CD4-positive, alpha-beta memory T cell (primary cell): ENCODE data around the gene METTL25. TPM values are rescaled to one million over a fixed set of nuclear protein-coding genes. Genes with fewer than 3 reads are reported as not detected.

Experiments used
- CTCF ChIA-PET: fragments of 350-600 bp; sonication (Branson Sonifier 250); formaldehyde crosslinking; loops from one replicate; lab custom pipeline; 2021; ENCODE audit warnings: inconsistent platforms; ENCODE audit not compliant: partially characterized antibody; lab: Charles Lee
- POLR2A ChIA-PET: fragments of 350-600 bp; sonication (Branson Sonifier 250); formaldehyde crosslinking; loops from one replicate; lab custom pipeline; 2021; ENCODE audit not compliant: partially characterized antibody; lab: Charles Lee
- DNase-seq, 5 donors: peaks; one replicate each; pipeline versions ENCODE4 v3.0.0 to v3.0.0-alpha.2; 2020 to 2022; ENCODE audit warnings: mixed read lengths in 1 of 5
- H3K27ac ChIP-seq: one replicate; pipeline ENCODE4 v1.7.0; 2013; ENCODE audit warnings: low read depth, low read length
- H3K27me3 ChIP-seq: 2 replicates; pipeline ENCODE4 v1.7.0; 2013; ENCODE audit warnings: mild to moderate bottlenecking, low read length, moderate library complexity; ENCODE audit not compliant: insufficient read depth
- H3K36me3 ChIP-seq: 2 replicates; pipeline ENCODE4 v1.7.0; 2013; ENCODE audit warnings: mild to moderate bottlenecking, low read length, moderate library complexity; ENCODE audit not compliant: insufficient read depth
- H3K4me1 ChIP-seq: 2 replicates; pipeline ENCODE4 v1.7.0; 2013; ENCODE audit warnings: mild to moderate bottlenecking, low read length, moderate library complexity; ENCODE audit not compliant: insufficient read depth
- H3K4me3 ChIP-seq, 2 donors: one replicate each; pipeline ENCODE4 v1.7.0; 2013; ENCODE audit warnings: low read length in 2 of 2, mild to moderate bottlenecking in 1 of 2
- H3K9me3 ChIP-seq, 2 donors: one replicate each; pipeline ENCODE4 v1.7.0; 2013; ENCODE audit warnings: low read length in 2 of 2, control low read depth in 1 of 2; ENCODE audit not compliant: control insufficient read depth in 1 of 2
- H3K27ac Mint-ChIP-seq, 7 donors: one replicate each; pipeline ENCODE4 v1.8.0; 2020 to 2021; ENCODE audit warnings: mixed read lengths in 7 of 7, mild to moderate bottlenecking in 6 of 7, inconsistent platforms in 3 of 7, moderate library complexity in 3 of 7
- H3K27me3 Mint-ChIP-seq, 2 donors: one replicate each; pipeline ENCODE4 v1.8.0; 2020 to 2021; ENCODE audit warnings: mixed read lengths in 2 of 2
- H3K36me3 Mint-ChIP-seq, 2 donors: one replicate each; pipeline ENCODE4 v1.8.0; 2020 to 2021; ENCODE audit warnings: mixed read lengths in 2 of 2, inconsistent platforms in 1 of 2, mild to moderate bottlenecking in 1 of 2
- H3K4me1 Mint-ChIP-seq, 4 donors: one replicate each; pipeline ENCODE4 v1.8.0; 2020 to 2021; ENCODE audit warnings: mixed read lengths in 4 of 4, mild to moderate bottlenecking in 1 of 4
- H3K4me3 Mint-ChIP-seq, 8 donors: one replicate each; pipeline ENCODE4 v1.8.0; 2020 to 2021; ENCODE audit warnings: mixed read lengths in 8 of 8, mild to moderate bottlenecking in 7 of 8, moderate library complexity in 6 of 8, inconsistent platforms in 3 of 8
- H3K9me3 Mint-ChIP-seq, 8 donors: one replicate each; pipeline ENCODE4 v1.8.0; 2020 to 2021; ENCODE audit warnings: mixed read lengths in 8 of 8, mild to moderate bottlenecking in 5 of 8, inconsistent platforms in 3 of 8, moderate library complexity in 1 of 8
- intact Hi-C: fragments of 100-400 bp; cut with micrococcal nuclease; formaldehyde crosslinking; loops from one replicate; pipeline ENCODE4 v1.15.1; 2023
- polyA plus RNA-seq, 2 donors: library from polyadenylated mRNA; unstranded; fragments of 300-500 nt; fragmentation: Illumina TruSeq; gene quantifications; one replicate each; pipeline ENCODE4 v1.2.3, GENCODE V29; 2021
- total RNA-seq, 2 experiments: library from RNA; stranded (reverse); gene quantifications; one replicate each; pipeline ENCODE4 v1.2.3, GENCODE V29; 2021

METTL25 gene
- total and polyA plus RNA-seq, 4 experiments from 2014 or later, result 9.9 to 26.3 (median 18.1) TPM

DNA sequence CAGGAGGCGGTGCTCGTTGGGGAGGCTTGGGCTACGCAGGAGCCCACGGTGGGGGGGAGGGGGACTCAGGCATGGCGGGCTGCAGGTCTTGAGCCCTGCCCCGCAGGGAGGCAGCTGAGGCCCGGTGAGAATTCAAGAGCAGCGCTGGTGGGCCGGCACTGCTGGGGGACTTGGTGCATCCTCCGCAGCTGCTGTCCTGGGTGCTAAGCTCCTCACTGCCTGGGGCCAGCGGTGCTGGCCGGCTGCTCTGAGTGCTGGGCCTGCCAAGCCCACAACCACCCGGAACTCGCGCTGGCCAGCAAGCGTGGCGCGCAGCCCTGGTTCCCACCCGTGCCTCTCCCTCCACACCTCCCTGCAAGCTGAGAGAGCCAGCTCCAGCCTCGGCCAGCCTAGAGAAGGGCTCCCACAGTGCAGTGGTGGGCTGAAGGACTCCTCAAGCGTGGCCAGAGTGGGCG is 3.2 kb downstream of the METTL25 start:
- H3K36me3 ChIP-seq, result no peaks in the 10 kb centered on the region
- POLR2A ChIA-PET, result no interaction called here
- no peak overlapping the region for H3K4me3 ChIP-seq
- H3K9me3 ChIP-seq, result no peaks in the 10 kb centered on the region
- Mint-ChIP-seq H3K36me3 (peaks cover 19% of the 10 kb centered on the region in 2 donors), H3K9me3 (peaks cover 0 to 4% (median 0%) of the 10 kb centered on the region in 8 donors), H3K27me3 (peaks cover 2% of the 10 kb centered on the region in 2 donors), H3K4me3 (no peak overlapping the region), H3K27ac (peak overlapping the region in 1 of 7 donors; percentile 10), H3K4me1 (peaks cover 27 to 65% (median 43%) of the 10 kb centered on the region in 4 donors)
- H3K4me1 ChIP-seq, result peaks cover 26% of the 10 kb centered on the region
- CTCF ChIA-PET, result no interaction called here
- intact Hi-C loops, result no loop called here
- H3K27ac ChIP-seq, result no peak overlapping the region
- H3K27me3 ChIP-seq, result no peaks in the 10 kb centered on the region
- DNase-seq, result no peak

DNA sequence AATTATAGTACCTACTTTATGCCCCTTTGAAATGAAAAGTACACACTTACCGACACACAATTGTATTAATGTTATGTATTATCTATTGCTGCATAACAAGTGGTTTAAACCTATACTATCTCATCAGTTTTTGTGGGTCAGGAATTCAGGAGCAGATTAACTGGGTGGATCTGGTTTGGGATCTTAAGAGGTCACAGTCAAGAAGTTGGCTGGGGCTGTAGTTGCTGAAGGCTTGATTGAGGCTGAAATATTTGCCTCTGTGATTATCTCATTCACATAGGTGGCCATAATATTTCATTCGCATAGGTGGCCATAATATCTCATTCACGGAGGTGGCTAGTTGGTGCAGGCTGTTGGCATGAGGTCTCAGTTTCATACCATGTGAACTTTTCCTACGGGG is 5.7 kb downstream of the METTL25 start:
- no peaks in the 10 kb centered on the region for H3K36me3 ChIP-seq
- no peak overlapping the region for H3K27ac Mint-ChIP-seq
- peaks cover 10 to 16% of the 10 kb centered on the region in 2 donors for H3K36me3 Mint-ChIP-seq
- CTCF ChIA-PET, result no interaction called here
- H3K9me3 Mint-ChIP-seq, result no peaks in the 10 kb centered on the region
- H3K27ac ChIP-seq, result no peak overlapping the region
- no peaks in the 10 kb centered on the region for H3K27me3 Mint-ChIP-seq
- H3K4me1 ChIP-seq, result peaks cover 11% of the 10 kb centered on the region
- H3K4me3 ChIP-seq, result no peak overlapping the region
- H3K27me3 ChIP-seq, result no peaks in the 10 kb centered on the region
- POLR2A ChIA-PET, result no interaction called here
- H3K9me3 ChIP-seq, result no peaks in the 10 kb centered on the region
- H3K4me1 Mint-ChIP-seq, result peaks cover 16 to 45% (median 27%) of the 10 kb centered on the region in 4 donors
- no peak overlapping the region for H3K4me3 Mint-ChIP-seq
- no peak for DNase-seq
- intact Hi-C loops, result no loop called here

DNA sequence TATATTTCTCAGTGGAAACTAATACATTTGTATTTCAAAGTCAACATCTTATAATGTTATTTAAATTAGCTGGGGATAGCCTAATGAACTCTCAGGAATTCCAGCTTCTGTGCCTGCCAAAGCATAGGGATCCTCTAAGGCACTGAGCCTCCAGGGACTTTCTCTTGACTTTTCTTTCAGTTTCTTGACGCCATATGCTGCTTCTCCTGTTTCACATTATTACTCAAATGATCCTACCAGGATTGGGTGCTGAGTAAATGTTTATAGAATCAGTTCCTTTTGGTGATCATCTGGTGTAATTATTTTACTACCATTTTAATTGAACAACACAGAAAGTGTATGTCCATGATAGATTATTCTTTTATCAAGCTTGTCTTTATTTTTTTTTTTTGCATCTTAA is 7.9 kb downstream of the METTL25 start:
- POLR2A ChIA-PET, result no interaction called here

DNA sequence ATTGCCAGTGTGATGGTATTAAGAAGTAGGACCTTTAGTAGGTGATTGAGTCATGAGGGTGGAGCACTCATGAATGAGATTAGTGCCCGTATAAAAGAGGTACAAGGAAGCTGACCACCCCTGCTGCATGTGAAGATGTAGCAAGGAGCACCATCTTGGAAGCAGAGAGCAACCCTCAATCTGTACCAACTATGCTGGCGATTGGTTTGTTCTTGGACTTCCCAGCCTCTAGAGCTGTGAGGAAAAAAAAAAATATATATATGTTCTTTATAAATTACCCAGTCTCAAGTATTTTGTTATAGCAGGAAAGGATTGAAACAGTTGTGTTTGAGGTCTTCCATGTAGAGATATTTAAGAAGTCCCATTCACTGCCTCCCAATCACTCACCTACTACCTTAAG is 16.9 kb downstream of the METTL25 start:
- intact Hi-C loops, result no loop called here
- DNase-seq, result no peak
- Histone ChIP-seq H3K27me3 (no peaks in the 10 kb centered on the region), H3K9me3 (no peaks in the 10 kb centered on the region), H3K36me3 (no peaks in the 10 kb centered on the region), H3K4me3 (no peak overlapping the region), H3K4me1 (no peaks in the 10 kb centered on the region), H3K27ac (no peak overlapping the region)
- Mint-ChIP-seq H3K27ac (no peak overlapping the region), H3K36me3 (peaks cover 37 to 64% of the 10 kb centered on the region in 2 donors), H3K9me3 (peaks cover 0 to 12% (median 6%) of the 10 kb centered on the region in 8 donors), H3K4me1 (peaks cover 0 to 5% (median 0%) of the 10 kb centered on the region in 4 donors), H3K4me3 (no peak overlapping the region), H3K27me3 (no peaks in the 10 kb centered on the region)
- ChIA-PET CTCF (no interaction called here), POLR2A (no interaction called here)

More for the DNA sequence above, 7.9 kb downstream of the METTL25 start:
- H3K4me3 ChIP-seq, result no peak overlapping the region
- Mint-ChIP-seq H3K27ac (no peak overlapping the region), H3K4me1 (peaks cover 7 to 23% (median 13%) of the 10 kb centered on the region in 4 donors), H3K9me3 (peaks cover 0 to 1% (median 0%) of the 10 kb centered on the region in 8 donors), H3K36me3 (peaks cover 18 to 23% of the 10 kb centered on the region in 2 donors), H3K27me3 (no peaks in the 10 kb centered on the region), H3K4me3 (no peak overlapping the region)
- no peaks in the 10 kb centered on the region for H3K4me1 ChIP-seq
- no peak for DNase-seq
- no peaks in the 10 kb centered on the region for H3K27me3 ChIP-seq
- H3K36me3 ChIP-seq, result no peaks in the 10 kb centered on the region
- no peaks in the 10 kb centered on the region for H3K9me3 ChIP-seq
- intact Hi-C loops, result no loop called here
- CTCF ChIA-PET, result interaction anchor here (1.1 kb wide), 1 partner anchor 10 kb away, joined by 3 read pairs; no protein-coding TSS in a partner anchor
- H3K27ac ChIP-seq, result no peak overlapping the region

DNA sequence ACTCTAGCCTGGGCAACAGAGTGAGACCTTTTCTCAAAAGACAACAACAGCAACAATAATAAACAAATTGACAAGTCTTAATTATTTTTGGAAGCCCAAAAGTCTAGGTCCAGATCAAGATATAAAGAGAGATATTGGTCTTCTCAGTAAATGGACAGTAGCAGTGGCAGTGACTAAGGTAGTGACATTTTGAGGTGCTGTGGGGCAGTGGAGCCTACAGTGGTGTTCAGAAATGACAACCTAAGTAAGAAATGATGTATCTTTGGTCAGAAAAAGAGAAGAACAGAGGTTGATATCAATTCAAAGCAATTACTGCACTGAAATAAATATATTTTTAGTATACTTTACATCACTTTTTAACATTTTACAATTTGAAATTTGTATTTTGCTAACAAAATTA is 20.7 kb downstream of the METTL25 start:
- Mint-ChIP-seq H3K27me3 (no peaks in the 10 kb centered on the region), H3K36me3 (peaks cover 13 to 33% of the 10 kb centered on the region in 2 donors), H3K4me3 (no peak overlapping the region), H3K4me1 (peaks cover 0 to 6% (median 1%) of the 10 kb centered on the region in 4 donors), H3K9me3 (peaks cover 0 to 10% (median 1%) of the 10 kb centered on the region in 8 donors), H3K27ac (no peak overlapping the region)
- no peaks in the 10 kb centered on the region for H3K36me3 ChIP-seq
- no peak overlapping the region for H3K27ac ChIP-seq
- no peaks in the 10 kb centered on the region for H3K27me3 ChIP-seq
- ChIA-PET POLR2A (interaction anchor here (1.1 kb wide), 1 partner anchor 20 kb away, joined by 3 read pairs; the partner anchor contains the start of genes CCDC59 and METTL25), CTCF (no interaction called here)
- intact Hi-C loops, result no loop called here
- no peak for DNase-seq
- H3K9me3 ChIP-seq, result no peaks in the 10 kb centered on the region
- no peaks in the 10 kb centered on the region for H3K4me1 ChIP-seq
- H3K4me3 ChIP-seq, result no peak overlapping the region

DNA sequence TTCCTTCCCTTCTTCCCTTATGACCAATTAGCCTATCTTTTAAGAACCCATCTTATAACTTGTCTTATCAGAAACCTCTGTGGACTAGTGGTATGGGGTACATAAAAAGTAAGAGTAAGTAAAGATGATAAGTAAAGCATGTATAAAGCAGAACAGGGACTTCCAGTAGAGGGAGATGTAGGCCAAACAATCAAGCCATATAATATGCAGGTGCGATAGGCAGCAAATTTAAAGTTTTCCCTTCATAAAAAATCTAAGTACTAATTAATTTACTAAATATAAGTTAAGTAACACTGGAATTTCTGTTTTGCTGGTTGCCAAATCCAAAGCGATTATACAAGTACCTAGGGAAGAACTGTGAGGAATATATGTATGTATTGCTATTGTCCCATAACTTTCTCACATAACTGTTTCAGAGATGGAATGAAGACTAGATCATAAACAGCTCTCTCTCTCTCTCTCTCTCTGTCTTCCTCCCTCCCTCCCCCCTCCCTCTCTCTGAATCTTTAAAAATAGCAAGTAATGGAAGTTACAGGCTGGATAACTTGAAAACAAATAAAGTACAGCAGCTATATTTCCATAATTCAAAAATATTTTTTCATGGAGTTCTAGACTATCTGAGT is 25.7 kb downstream of the METTL25 start:
- CTCF ChIA-PET, result interaction anchor here (1.6 kb wide), 1 partner anchor 26 kb away, joined by 5 read pairs; the partner anchor contains the start of genes CCDC59 and METTL25
- H3K27me3 ChIP-seq, result no peaks in the 10 kb centered on the region
- Mint-ChIP-seq H3K4me1 (peaks cover 0 to 10% (median 2%) of the 10 kb centered on the region in 4 donors), H3K27ac (peak overlapping the region in 1 of 7 donors; percentile 19), H3K4me3 (no peak overlapping the region), H3K9me3 (peaks cover 0 to 3% (median 0%) of the 10 kb centered on the region in 8 donors), H3K27me3 (no peaks in the 10 kb centered on the region), H3K36me3 (peaks cover 8 to 19% of the 10 kb centered on the region in 2 donors)
- intact Hi-C loops, result no loop called here
- no peaks in the 10 kb centered on the region for H3K9me3 ChIP-seq
- DNase-seq, result no peak
- H3K4me1 ChIP-seq, result no peaks in the 10 kb centered on the region
- no peak overlapping the region for H3K27ac ChIP-seq
- no peak overlapping the region for H3K4me3 ChIP-seq
- POLR2A ChIA-PET, result no interaction called here
- no peaks in the 10 kb centered on the region for H3K36me3 ChIP-seq

DNA sequence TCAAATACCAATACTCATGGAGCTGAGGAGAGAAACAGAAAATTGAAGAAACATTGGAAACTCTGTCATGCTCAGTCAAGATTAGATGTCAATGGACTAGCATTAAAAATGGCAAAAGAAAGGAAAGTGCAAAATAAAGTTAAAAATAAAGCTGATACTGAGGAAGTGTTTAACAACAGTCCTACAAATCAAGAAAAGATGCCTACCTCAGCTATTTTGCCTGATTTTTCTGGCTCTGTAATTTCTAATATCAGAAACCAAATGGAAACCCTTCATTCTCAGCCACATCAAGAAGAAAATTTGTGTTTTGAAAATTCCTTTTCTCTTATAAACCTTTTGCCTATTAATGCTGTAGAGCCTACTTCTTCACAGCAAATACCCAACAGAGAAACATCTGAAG is 40.5 kb downstream of the METTL25 start:
- Histone ChIP-seq H3K27ac (no peak overlapping the region), H3K4me1 (no peaks in the 10 kb centered on the region), H3K36me3 (no peaks in the 10 kb centered on the region), H3K4me3 (no peak overlapping the region), H3K9me3 (no peaks in the 10 kb centered on the region), H3K27me3 (no peaks in the 10 kb centered on the region)
- Mint-ChIP-seq H3K9me3 (peaks cover 0 to 1% (median 0%) of the 10 kb centered on the region in 8 donors), H3K27ac (no peak overlapping the region), H3K36me3 (peaks cover 32 to 37% of the 10 kb centered on the region in 2 donors), H3K27me3 (no peaks in the 10 kb centered on the region), H3K4me1 (no peaks in the 10 kb centered on the region), H3K4me3 (no peak overlapping the region)
- ChIA-PET CTCF (no interaction called here), POLR2A (no interaction called here)
- no peak for DNase-seq
- intact Hi-C loops, result no loop called here
